HG03439 (cell line): ENCODE measurements around the gene IBTK.
"Not testable (repeated sequence)": the region's sequence is repeated elsewhere in the genome, so short reads cannot be mapped to it uniquely, and the experiment has no call there.

Experiments
- ATAC-seq: cut with Tn5 transposase; IDR thresholded peaks from one replicate; pipeline ENCODE4 v1.9.1; 2021; ENCODE audit warnings: mild to moderate bottlenecking, moderate library complexity; ENCODE audit not compliant: unreplicated experiment

IBTK gene

GRCh38 chr6:82246802-82247504 is 591 bp downstream of the IBTK start:
- ATAC-seq: peak; percentile 45

GRCh38 chr6:82246370-82246769 is 1.2 kb downstream of the IBTK start:
- ATAC-seq: no peak

GRCh38 chr6:82245376-82245775 is 2.2 kb downstream of the IBTK start:
- no peak for ATAC-seq

GRCh38 chr6:82243884-82244283 is 3.7 kb downstream of the IBTK start:
- ATAC-seq: no peak

GRCh38 chr6:82240186-82240585 is 7.4 kb downstream of the IBTK start:
- no peak for ATAC-seq

GRCh38 chr6:82239597-82239996 is 7.9 kb downstream of the IBTK start:
- ATAC-seq: no peak

- no peak for ATAC-seq
Observed at GRCh38 chr6:82237013-82237412, 10.5 kb downstream of the IBTK start.

- ATAC-seq: peak; percentile 80
Observed at GRCh38 chr6:82227770-82228169, 19.8 kb downstream of the IBTK start.

- no peak for ATAC-seq
Observed at GRCh38 chr6:82220167-82220566, 27.4 kb downstream of the IBTK start.

- ATAC-seq: no peak
Observed at GRCh38 chr6:82217018-82217586, 30.4 kb downstream of the IBTK start.

GRCh38 chr6:82216549-82216948 is 31.0 kb downstream of the IBTK start:
- no peak for ATAC-seq

GRCh38 chr6:82211326-82211725 is 36.2 kb downstream of the IBTK start:
- no peak for ATAC-seq

- no peak for ATAC-seq
Observed at GRCh38 chr6:82208913-82209312, 38.6 kb downstream of the IBTK start.

- ATAC-seq: no peak
Observed at GRCh38 chr6:82205930-82206392, 41.6 kb downstream of the IBTK start.

- ATAC-seq: no peak
Observed at GRCh38 chr6:82204020-82204419, 43.5 kb downstream of the IBTK start.

- ATAC-seq: no peak
Observed at GRCh38 chr6:82197784-82198183, 49.8 kb downstream of the IBTK start.

- not testable (repeated sequence) for ATAC-seq
Observed at GRCh38 chr6:82197245-82197644, 50.3 kb downstream of the IBTK start.

GRCh38 chr6:82196161-82196560 is 51.4 kb downstream of the IBTK start:
- no peak for ATAC-seq

- ATAC-seq: no peak
Observed at GRCh38 chr6:82195619-82196018, 51.9 kb downstream of the IBTK start.

GRCh38 chr6:82185948-82186535 is 61.5 kb downstream of the IBTK start:
- no peak for ATAC-seq

GRCh38 chr6:82183642-82184282 is 63.8 kb downstream of the IBTK start:
- ATAC-seq: no peak

- no peak for ATAC-seq
Observed at GRCh38 chr6:82182756-82183155, 64.8 kb downstream of the IBTK start.
